ENCODE data around the gene ANAPC2.
"Not testable (repeated sequence)": the region's sequence is repeated elsewhere in the genome, so short reads cannot be mapped to it uniquely, and the experiment has no call there.

The ANAPC2 gene

GRCh38 chr9:137141976-137142936 is 46.1 kb downstream of the ANAPC2 start:
- DNase-seq: no peak

DNA sequence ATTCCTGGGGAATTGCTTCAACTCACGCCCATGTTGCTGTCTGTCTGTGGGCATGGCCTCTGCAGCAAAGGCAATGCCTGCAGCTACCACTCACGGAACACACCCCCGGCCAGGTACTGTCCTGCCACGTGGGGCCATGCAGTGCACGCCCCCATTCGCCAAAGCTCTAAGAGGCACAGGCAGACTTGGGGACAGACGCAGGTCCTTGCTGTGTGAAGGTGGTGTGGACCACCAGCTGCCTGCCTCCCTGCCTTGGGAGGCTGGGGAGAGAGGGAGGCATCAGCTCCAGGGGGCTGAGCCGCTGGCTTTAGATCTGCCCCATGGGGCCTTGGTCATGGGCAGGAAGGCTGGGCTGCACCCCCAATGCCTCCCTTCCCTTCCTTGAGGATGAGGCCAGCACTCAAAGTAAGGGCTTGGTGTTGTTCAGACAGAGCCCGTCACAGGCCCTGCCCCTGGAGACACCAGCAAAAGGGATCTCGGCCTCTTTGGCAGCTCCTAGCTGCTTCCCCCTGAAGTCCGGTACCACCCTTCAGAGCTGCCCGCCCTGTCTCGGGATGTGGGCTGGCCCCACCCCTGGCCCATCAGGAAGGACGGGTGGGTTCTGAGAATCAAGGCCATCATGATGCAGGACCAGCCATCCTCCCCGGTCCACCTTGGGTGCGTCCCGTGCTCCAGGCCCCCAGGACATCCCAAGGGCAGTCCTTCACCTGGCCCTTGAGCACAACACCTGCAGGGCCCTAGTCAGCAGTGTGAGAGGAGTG is 47.1 kb downstream of the ANAPC2 start:
- DNase-seq: no peak

DNA sequence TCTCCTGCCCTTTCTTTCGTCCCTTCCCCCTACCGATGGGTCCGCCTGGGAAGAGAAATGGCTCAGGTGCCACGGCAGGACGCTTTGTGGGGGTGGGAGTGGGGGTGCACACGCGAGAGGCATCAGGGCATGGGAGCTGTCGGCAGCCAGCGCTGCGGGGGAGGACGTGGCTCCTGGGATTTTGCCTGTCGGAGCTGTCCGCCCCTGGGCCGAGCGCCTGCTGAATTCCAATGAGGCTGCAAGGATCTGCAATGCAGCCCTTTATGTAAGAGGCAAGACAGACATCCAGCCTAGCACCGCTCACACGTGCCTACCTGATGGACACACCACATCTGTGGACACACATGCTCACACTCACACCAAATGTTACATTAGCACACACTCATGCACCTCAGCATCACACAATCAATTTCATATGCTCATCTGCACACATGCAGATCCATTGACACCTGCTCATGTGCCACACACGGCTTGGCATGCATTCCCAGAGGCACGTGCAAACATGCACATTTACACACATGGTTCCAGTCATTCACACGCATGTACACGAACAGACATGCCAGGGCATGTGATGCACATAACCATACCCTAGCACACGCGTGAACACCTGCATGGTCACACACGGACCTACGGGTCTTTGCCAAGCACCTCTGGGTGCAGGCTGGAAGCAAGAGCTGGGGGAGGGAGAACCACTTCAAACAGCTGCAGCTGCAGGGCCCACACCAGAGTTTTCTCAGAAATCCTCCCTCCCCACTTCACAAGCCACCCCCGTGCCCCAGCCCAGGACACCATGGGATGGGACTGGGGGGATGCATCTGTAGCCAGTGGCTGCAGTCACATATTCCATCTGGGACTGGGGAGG is 48.0 kb downstream of the ANAPC2 start:
- DNase-seq: no peak

- no peak for DNase-seq
Observed at GRCh38 chr9:137139468-137140150, 48.8 kb downstream of the ANAPC2 start.

GRCh38 chr9:137138722-137139467 is 49.5 kb downstream of the ANAPC2 start, which contains the start of gene GRIN1:
GRIN1 (plus strand) TSS chr9:137139154; CDS start chr9:137139487, 333 bp downstream.
- no peak for DNase-seq

- DNase-seq: no peak
Observed at GRCh38 chr9:137138058-137138721, 50.2 kb downstream of the ANAPC2 start.

DNA sequence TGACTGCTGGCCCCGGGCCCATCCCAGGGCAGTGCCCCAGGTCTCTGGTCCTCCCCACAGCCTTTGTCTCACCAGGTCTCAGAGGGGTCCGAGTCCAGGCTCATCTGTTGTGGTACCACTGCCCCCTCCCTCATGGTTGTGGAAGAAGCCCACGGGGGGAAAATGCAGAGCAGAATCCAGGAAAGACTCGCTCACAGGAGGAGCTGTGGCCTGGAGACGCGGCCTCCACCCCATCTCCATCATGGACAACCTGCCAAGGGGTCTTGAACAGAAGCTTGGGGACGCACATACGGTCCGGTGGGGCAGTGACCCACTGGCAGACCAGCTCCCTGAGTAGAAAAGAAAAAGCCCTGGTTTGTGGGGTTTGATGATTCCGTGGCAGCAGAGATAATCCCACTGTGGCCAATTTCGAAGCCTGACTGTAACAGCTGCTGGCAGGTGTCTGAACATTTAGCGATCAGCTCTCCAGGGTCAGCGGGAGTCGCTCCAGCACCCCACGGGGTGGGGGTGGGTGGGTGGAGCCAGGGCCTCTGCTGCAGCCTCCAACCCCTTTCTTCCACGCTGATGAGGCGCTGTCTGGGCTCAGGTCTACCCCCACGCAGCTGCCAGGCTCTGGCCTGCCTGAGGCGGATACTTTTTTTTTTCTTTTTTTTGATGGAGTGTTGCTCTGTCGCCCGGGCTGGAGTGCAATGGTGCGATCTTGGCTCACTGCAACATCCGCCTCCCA is 51.3 kb downstream of the ANAPC2 start:
- no peak for DNase-seq

DNA sequence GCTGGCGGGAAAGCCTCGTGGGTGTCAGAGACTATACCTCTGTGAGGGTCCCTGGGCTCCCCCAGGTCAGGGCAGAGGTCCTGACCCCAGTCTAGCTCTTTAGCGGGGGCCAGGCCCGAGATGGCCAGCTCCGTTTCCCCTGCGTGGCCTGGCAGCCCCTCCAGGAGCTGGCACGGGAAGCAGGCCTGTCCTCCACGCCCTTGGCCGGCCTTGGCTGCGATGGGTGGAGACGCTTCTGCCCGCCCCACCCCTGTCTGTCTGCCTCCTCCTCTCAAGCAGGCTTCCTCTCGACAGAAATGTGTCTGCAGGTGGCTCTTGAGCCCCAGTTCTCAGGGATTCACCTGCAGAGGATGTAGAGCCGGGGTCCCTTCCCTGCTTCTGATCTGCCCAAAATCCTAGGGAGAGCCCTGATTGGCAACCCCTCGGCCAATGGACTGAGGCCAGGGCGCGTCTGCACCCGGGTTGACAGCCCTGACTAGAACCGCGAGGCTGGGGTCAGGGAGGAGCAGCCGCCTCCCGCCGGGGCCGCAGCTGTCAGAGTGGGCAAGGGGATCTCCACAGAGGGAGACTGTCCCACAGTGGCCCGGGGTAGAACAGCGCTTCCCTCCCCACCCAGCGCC is 52.0 kb downstream of the ANAPC2 start:
- DNase-seq: no peak

DNA sequence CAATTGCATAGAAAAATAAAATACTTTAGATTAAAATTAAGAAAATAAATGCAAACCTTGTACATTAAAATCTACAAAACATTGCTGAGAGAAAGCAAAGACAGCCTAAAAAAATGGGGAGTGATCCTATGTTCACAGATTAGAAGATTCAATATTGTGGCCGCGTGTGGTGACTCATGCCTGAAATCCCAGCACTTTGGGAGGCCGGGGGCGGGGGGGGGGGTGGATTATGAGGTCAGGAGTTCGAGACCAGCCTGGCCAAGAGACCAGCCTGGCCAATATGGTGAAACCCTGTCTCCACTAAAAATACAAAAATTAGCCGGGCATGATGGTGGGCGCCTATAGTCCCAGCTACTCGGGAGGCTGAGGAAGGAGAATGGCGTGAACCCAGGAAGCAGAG is 53.2 kb downstream of the ANAPC2 start:
- not testable (repeated sequence) for DNase-seq

- DNase-seq: no peak
Observed at GRCh38 chr9:137134191-137134590, 54.2 kb downstream of the ANAPC2 start.

DNA sequence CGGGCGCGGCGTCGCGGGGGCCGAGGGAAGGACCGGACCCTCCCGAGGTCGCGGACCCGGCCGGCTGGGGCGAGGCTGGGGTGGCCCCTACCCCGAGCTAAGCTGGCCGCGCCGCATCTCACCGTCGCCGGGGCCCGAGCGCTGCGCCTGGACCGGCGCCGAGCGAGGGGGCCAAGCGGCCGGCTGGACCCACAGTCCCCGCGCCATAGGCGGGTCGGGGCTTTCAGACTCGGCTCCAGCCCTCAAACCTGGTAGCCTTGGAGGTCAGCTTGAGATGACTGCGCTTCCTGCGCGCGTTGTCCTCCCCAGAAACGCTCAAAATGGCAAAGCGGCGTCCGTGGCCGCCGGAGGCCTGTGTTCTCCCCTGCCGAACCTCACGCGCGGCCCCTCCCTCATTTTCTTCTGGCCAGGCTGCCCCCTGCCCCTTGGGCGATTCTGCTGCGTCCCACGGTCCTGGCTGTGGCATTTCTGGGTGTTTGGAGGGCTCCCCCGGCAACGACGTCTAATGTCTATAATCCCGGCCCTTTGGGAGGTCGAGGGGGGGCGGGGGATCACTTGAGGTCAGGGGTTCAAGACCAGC is 58.1 kb downstream of the ANAPC2 start:
- no peak for DNase-seq

DNA sequence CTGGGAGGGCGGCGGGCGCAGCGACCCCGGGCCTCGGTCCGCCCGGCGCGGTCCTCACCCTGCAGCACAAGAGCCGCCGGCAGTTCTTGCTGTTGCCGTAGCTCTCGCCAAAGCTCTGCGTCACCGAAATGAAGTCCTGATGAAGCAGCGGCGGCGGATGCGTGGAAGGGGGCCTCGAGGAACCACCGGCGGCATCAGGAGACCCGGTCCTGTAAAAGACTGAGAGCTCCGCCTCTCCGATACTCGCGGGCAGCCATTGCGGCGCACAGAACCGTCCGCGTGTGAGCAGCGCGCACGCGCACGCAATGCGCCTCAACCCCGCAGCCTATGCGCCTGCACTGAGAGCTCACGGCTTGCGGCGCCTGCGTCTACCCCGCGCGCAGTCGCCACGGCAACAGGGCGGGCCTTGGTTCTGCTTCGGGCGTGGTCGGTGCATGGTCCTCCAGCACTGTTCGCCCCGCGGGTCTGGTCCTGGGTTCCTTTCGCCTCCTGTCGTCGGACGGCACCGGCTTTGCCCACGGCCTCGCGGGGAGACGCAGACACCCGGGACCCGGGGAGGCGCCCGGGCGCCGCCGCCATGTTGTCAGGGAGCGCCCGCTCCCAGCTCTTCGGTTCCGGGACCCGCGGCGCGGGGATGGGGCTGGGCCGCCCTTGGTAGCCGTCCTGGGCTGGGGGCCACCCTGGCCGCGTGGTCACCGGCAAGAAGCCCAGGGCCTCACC is 58.7 kb downstream of the ANAPC2 start:
- DNase-seq: peak; percentile 94

DNA sequence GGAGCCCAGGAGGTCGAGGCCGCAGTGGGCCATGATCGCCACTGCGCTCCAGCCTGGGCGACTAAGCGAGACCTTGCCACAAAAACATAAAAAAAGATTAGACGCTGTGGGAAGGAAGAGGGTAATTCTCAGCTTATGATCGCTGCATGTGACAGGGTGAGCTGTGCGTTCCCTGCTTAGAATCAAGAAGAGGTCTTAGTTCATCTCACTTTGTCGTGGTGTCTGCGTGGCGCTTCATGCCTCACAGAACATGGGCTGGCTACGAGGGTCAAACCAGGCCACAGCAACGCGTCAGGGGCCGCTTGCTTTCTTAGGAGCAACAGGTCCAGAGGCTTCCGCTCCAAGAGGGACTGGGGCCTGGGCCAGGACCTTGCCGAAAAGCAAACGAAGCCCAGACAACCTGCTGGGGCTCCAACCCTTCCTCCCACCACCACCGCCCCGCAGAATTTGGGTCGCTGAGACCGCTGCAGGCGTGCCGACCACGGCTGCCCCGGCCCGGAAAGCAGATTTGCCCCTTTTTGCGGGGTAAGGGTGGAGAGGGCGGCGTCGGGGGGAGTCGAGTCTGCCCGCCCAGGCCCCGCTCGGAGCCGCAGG is 59.4 kb downstream of the ANAPC2 start:
- DNase-seq: peak; percentile 50

- DNase-seq: peak; percentile 53
Observed at GRCh38 chr9:137128158-137128861, 60.0 kb downstream of the ANAPC2 start.

DNA sequence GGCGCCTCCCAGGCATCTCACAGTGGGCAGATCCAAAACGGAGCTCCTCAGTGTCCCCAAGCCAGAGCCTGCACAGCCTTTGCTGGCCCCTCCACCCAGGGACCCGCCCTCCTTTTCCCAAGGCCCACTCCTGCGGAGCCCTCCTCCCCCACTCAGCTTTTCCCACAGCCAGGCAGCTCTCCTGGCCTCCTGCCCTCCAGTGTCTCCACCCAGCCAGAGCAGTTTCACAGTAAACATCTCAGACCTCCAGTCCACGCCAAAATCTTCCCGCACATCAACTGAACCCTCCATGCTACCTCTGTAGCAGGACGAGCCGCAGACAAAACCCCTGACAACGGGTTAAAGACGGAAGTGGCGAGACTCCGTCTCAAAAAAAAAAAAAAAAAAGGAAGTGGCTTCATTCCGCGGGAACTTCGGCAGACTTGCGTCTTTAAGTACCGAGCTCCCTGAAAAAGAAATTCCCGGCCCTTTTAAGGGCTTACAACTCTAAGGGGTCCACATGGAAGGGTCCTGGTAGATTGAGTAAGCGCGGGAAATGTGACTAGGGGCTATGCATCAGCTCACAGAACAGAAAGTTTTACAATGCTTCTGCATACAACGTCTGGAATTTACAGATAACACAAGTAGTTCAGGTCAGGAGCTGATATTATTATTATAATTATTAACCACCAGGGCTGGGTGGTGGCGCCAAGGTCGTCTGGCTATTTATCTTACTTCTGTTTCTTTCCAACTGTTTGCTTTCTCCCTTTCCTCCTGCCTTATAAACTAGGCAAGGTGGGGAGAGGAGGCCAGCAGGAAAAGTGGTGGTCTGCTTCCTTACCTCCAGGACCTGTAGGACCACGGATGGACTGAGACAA is 60.8 kb downstream of the ANAPC2 start:
- DNase-seq: peak; percentile 89

- no peak for DNase-seq
Observed at GRCh38 chr9:137126786-137127185, 61.6 kb downstream of the ANAPC2 start.

All from hematopoietic multipotent progenitor cell treated with erythropoietin and hydrocortisone succinate and interleukin-3 and kit ligand, for 8 days (in vitro differentiated cells).